GM12878 (cell line): Measurements from ENCODE around the gene NIPAL3. TPM values are rescaled to one million over a fixed set of nuclear protein-coding genes. Genes with fewer than 3 reads are reported as not detected.

Experiments used
- CHD2 ChIP-seq: IDR thresholded peaks from 2 replicates; pipeline ENCODE4 v1.6.1; 2011; ENCODE audit warnings: low read depth, low read length, improper control_type of control experiment, borderline replicate concordance
- DPF2 ChIP-seq: fragments of 450-650 bp; IDR thresholded peaks from 2 replicates; pipeline ENCODE4 v1.6.1; 2017; ENCODE audit warnings: mild to moderate bottlenecking
- FOS ChIP-seq: IDR thresholded peaks from 3 replicates; pipeline ENCODE4 v1.6.1; 2011; ENCODE audit warnings: borderline replicate concordance; ENCODE audit not compliant: insufficient read length; ENCODE audit errors: extremely low read depth
- HDGF ChIP-seq: fragments of 450-650 bp; IDR thresholded peaks from 2 replicates; pipeline ENCODE4 v1.6.1; 2016; ENCODE audit warnings: antibody characterized with exemption
- IKZF2 ChIP-seq, 2 experiments: fragments of 450-650 bp; IDR thresholded peaks; 2 replicates each; pipeline ENCODE4 v1.6.1; 2017; ENCODE audit warnings: mild to moderate bottlenecking in 2 of 2, moderate library complexity in 2 of 2
- NFXL1 ChIP-seq: fragments of 450-650 bp; IDR thresholded peaks from 2 replicates; pipeline ENCODE4 v1.6.1; 2017; ENCODE audit warnings: antibody characterized with exemption, mild to moderate bottlenecking, borderline replicate concordance
- NFYB ChIP-seq: IDR thresholded peaks from 2 replicates; pipeline ENCODE4 v1.6.1; 2011; ENCODE audit warnings: low read depth, mild to moderate bottlenecking, low read length, improper control_type of control experiment, moderate library complexity; ENCODE audit not compliant: insufficient read depth
- NR2C1 ChIP-seq: fragments of 450-650 bp; IDR thresholded peaks from 2 replicates; pipeline ENCODE4 v1.6.1; 2017; ENCODE audit warnings: antibody characterized with exemption, mild to moderate bottlenecking, moderate library complexity
- NR2F1 ChIP-seq: fragments of 450-650 bp; conservative IDR thresholded peaks from 2 replicates; pipeline ENCODE4 v1.6.1; 2017; ENCODE audit warnings: mild to moderate bottlenecking
- NRF1 ChIP-seq: conservative IDR thresholded peaks from 2 replicates; pipeline ENCODE4 v1.6.1; 2011; ENCODE audit warnings: mild to moderate bottlenecking, low read depth, low read length, improper control_type of control experiment
- POLR2A ChIP-seq: IDR thresholded peaks from 2 replicates; pipeline ENCODE4 v1.6.1; 2011; ENCODE audit warnings: low read depth, mild to moderate bottlenecking, low read length
- RAD21 ChIP-seq: IDR thresholded peaks from 2 replicates; pipeline ENCODE4 v1.6.1; 2011; ENCODE audit warnings: mild to moderate bottlenecking, low read depth, low read length, moderate library complexity; ENCODE audit not compliant: insufficient read depth
- SMC3 ChIP-seq: IDR thresholded peaks from 2 replicates; pipeline ENCODE4 v1.6.1; 2011; ENCODE audit warnings: low read length, improper control_type of control experiment, borderline replicate concordance
- SREBF2 ChIP-seq: IDR thresholded peaks from 2 replicates; pipeline ENCODE4 v1.6.1; 2012; ENCODE audit warnings: mild to moderate bottlenecking, low read length
- TAF1 ChIP-seq: IDR thresholded peaks from 2 replicates; pipeline ENCODE4 v1.6.1; 2011; ENCODE audit warnings: mild to moderate bottlenecking, low read depth, low read length, borderline replicate concordance
- ZNF274 ChIP-seq: IDR thresholded peaks from one replicate; pipeline ENCODE4 v1.8.0; 2011; ENCODE audit not compliant: insufficient read length, insufficient read depth
- ZNF622 ChIP-seq: fragments of 450-650 bp; IDR thresholded peaks from 2 replicates; pipeline ENCODE4 v1.6.1; 2017; ENCODE audit warnings: mild to moderate bottlenecking, inconsistent platforms
- polyA plus RNA-seq, 11 experiments: library from polyadenylated mRNA; depleted of rRNA in 4 of 11; unstranded in 6 of 11; stranded (reverse) in 5 of 11; fragments of >200 nt; fragmentation: Nextera tagmentation in 4 of 11; fragmentation: Illumina TruSeq in 1 of 11; extraction: Ambion mirVana in 4 of 11; extraction: Trizol in 1 of 11; gene quantifications; 1 replicate in 1 of 11; 2 replicates in 10 of 11; pipeline versions ENCODE4 v1.2.1 to v1.2.3, GENCODE V29; 2011 to 2016; ENCODE audit warnings: inconsistent platforms in 2 of 11, missing spikeins in 2 of 11, low read depth in 1 of 11
- total RNA-seq, 4 experiments: library from RNA; depleted of rRNA in 3 of 4; stranded (reverse); fragments of >200 nt in 3 of 4; fragmentation: Illumina TruSeq in 1 of 4; extraction: Trizol in 1 of 4; gene quantifications; 2 replicates each; pipeline versions ENCODE4 v1.2.1 to v1.2.3, GENCODE V29; 2013 to 2021
- TF ChIP-seq, protein P1 (sequence below): fragments of 450-650 bp; IDR thresholded peaks from 2 replicates; pipeline ENCODE4 v1.6.1; 2017; ENCODE audit warnings: low read depth, mild to moderate bottlenecking, moderate library complexity
- TF ChIP-seq, protein P2 (sequence below): fragments of 450-650 bp; conservative IDR thresholded peaks from 2 replicates; pipeline ENCODE4 v1.6.1; 2017; ENCODE audit warnings: mild to moderate bottlenecking, moderate library complexity
- TF ChIP-seq, protein P3 (sequence below): fragments of 450-650 bp; formaldehyde crosslinking; IDR thresholded peaks from 2 replicates; pipeline ENCODE4 v1.4.0; 2020; ENCODE audit warnings: mild to moderate bottlenecking, moderate library complexity
- TF ChIP-seq, protein P4 (sequence below): fragments of 450-650 bp; IDR thresholded peaks from 2 replicates; pipeline ENCODE4 v1.6.1; 2016; ENCODE audit warnings: mild to moderate bottlenecking
- TF ChIP-seq, protein P5 (sequence below): IDR thresholded peaks from 2 replicates; pipeline ENCODE4 v1.6.1; 2012; ENCODE audit warnings: low read depth, low read length, improper control_type of control experiment

NIPAL3 gene
- total and polyA plus RNA-seq, 10 of the 15 experiments (the other 5 are each of a cell fraction or from before 2014, with no cell fraction given) = 2.1 to 9.4 (median 4.2) TPM

DNA sequence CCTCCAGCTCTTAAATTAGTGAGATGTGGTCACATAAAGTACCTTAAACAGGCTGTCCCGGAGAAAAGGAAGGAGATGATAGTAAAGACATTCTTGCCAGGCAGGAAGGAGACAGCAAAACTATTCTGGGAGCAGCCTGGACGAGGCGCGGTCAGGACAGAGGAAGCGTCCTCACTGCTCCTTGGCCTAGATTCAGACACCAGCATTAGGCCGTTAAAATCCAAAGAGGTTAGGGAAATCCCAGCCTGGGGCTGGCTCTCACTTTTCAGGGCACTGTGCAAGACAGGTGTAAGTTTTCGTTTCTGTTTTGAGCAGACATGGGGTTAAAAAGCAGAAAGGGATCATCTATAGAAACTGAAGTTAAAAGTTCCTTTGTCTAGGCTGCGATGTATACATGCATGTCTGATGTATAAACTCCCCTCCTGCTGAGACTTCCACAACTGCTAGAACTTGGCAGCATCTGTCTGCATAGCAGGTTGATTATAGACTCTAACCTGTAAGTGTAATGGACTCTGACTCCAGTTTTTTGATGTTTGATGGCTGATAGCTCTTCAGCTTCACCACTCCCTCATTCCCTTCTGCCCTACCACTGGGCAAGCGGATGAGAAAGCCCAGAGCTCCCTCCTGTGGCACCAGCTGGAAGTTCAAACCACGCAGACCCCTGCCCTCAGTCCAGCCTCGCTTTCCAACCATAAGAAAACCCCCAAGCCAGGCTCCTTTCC, 23.6 kb upstream of the NIPAL3 start (continued):
- TF ChIP-seq ZNF622 (no peak), IKZF2 (IDR thresholded peaks at IDR 0.05) (peak; percentile 88 to 90), CHD2 (peak; percentile 36; the same call in 1 of the 2 replicates), TAF1 (no peak), DPF2 (peak; percentile 75; the same call in 1 of the 2 replicates), POLR2A (no peak; the same call in none of the 2 replicates), RAD21 (peak; percentile 85), SMC3 (peak; percentile 82), HDGF (no peak), SREBF2 (no peak), ZNF274 (no peak), NR2C1 (no peak), NFYB (no peak), NRF1 (no peak), NFXL1 (no peak), NR2F1 (no peak), FOS (no peak)
- TF ChIP-seq, protein P1, sequence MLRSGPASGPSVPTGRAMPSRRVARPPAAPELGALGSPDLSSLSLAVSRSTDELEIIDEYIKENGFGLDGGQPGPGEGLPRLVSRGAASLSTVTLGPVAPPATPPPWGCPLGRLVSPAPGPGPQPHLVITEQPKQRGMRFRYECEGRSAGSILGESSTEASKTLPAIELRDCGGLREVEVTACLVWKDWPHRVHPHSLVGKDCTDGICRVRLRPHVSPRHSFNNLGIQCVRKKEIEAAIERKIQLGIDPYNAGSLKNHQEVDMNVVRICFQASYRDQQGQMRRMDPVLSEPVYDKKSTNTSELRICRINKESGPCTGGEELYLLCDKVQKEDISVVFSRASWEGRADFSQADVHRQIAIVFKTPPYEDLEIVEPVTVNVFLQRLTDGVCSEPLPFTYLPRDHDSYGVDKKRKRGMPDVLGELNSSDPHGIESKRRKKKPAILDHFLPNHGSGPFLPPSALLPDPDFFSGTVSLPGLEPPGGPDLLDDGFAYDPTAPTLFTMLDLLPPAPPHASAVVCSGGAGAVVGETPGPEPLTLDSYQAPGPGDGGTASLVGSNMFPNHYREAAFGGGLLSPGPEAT = peak; percentile 92
- TF ChIP-seq, protein P2, sequence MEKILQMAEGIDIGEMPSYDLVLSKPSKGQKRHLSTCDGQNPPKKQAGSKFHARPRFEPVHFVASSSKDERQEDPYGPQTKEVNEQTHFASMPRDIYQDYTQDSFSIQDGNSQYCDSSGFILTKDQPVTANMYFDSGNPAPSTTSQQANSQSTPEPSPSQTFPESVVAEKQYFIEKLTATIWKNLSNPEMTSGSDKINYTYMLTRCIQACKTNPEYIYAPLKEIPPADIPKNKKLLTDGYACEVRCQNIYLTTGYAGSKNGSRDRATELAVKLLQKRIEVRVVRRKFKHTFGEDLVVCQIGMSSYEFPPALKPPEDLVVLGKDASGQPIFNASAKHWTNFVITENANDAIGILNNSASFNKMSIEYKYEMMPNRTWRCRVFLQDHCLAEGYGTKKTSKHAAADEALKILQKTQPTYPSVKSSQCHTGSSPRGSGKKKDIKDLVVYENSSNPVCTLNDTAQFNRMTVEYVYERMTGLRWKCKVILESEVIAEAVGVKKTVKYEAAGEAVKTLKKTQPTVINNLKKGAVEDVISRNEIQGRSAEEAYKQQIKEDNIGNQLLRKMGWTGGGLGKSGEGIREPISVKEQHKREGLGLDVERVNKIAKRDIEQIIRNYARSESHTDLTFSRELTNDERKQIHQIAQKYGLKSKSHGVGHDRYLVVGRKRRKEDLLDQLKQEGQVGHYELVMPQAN = no peak
- TF ChIP-seq, protein P3, sequence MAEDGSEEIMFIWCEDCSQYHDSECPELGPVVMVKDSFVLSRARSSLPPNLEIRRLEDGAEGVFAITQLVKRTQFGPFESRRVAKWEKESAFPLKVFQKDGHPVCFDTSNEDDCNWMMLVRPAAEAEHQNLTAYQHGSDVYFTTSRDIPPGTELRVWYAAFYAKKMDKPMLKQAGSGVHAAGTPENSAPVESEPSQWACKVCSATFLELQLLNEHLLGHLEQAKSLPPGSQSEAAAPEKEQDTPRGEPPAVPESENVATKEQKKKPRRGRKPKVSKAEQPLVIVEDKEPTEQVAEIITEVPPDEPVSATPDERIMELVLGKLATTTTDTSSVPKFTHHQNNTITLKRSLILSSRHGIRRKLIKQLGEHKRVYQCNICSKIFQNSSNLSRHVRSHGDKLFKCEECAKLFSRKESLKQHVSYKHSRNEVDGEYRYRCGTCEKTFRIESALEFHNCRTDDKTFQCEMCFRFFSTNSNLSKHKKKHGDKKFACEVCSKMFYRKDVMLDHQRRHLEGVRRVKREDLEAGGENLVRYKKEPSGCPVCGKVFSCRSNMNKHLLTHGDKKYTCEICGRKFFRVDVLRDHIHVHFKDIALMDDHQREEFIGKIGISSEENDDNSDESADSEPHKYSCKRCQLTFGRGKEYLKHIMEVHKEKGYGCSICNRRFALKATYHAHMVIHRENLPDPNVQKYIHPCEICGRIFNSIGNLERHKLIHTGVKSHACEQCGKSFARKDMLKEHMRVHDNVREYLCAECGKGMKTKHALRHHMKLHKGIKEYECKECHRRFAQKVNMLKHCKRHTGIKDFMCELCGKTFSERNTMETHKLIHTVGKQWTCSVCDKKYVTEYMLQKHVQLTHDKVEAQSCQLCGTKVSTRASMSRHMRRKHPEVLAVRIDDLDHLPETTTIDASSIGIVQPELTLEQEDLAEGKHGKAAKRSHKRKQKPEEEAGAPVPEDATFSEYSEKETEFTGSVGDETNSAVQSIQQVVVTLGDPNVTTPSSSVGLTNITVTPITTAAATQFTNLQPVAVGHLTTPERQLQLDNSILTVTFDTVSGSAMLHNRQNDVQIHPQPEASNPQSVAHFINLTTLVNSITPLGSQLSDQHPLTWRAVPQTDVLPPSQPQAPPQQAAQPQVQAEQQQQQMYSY (CRISPR knock-in tag) = no peak
- TF ChIP-seq, protein P4, sequence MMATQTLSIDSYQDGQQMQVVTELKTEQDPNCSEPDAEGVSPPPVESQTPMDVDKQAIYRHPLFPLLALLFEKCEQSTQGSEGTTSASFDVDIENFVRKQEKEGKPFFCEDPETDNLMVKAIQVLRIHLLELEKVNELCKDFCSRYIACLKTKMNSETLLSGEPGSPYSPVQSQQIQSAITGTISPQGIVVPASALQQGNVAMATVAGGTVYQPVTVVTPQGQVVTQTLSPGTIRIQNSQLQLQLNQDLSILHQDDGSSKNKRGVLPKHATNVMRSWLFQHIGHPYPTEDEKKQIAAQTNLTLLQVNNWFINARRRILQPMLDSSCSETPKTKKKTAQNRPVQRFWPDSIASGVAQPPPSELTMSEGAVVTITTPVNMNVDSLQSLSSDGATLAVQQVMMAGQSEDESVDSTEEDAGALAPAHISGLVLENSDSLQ = no peak
- TF ChIP-seq, protein P5, sequence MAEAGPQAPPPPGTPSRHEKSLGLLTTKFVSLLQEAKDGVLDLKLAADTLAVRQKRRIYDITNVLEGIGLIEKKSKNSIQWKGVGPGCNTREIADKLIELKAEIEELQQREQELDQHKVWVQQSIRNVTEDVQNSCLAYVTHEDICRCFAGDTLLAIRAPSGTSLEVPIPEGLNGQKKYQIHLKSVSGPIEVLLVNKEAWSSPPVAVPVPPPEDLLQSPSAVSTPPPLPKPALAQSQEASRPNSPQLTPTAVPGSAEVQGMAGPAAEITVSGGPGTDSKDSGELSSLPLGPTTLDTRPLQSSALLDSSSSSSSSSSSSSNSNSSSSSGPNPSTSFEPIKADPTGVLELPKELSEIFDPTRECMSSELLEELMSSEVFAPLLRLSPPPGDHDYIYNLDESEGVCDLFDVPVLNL = no peak
